ENCODE measurements around the gene RPSA. TPM values are rescaled to one million over a fixed set of nuclear protein-coding genes. Genes with fewer than 3 reads are reported as not detected.

RPSA gene
- total and polyA plus RNA-seq, 2 of the 4 experiments (the other 2 are of a cell fraction): 1,415 to 2,710 TPM

DNA sequence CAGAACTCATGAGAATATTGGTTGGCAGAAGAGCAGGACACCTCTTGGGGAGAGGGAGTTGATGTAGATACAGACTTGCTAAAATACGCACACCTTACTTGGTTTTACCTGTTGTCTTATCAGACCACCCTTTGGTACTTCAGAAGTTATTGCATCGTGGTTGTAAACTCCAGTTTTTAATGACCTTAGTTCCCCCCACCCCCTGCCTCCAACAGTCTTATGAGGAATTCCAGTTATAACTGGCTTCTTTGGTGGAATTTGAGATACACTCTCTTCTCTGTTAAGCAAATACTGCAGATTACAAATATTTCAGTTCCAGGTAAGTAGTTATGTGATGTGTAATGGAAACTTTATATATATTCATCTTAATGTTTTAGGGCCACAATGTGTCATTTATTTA, 18.4 kb upstream of the RPSA start:
- dilution Hi-C loops (cut with HindIII; ENCODE audit: low sequenced_read_pairs, unreplicated experiment) (no loop called here), intact Hi-C loops (cut with micrococcal nuclease) (no loop called here), in situ Hi-C loops (cut with MboI; ENCODE audit: low sequenced_read_pairs) (no loop called here)
- Histone ChIP-seq H3K9me3 (ENCODE audit: control insufficient read depth, insufficient read depth, low read length) (no peaks in the 10 kb centered on the region), H3K79me1 (ENCODE audit: low read depth in 1 of 2, low read length in 2 of 2) (peaks cover 23 to 66% of the 10 kb centered on the region in 2 experiments), H3K9me1 (ENCODE audit: insufficient read depth, low read length) (peaks cover 17% of the 10 kb centered on the region; the same call in 1 of the 2 replicates), H3K4me2 (ENCODE audit: low read depth, low read length) (no peak overlapping the region), H3K4ac (ENCODE audit: low read depth, low read length) (no peak overlapping the region), H4K8ac (ENCODE audit: low read depth in 2 of 2, low read length in 2 of 2) (no peak overlapping the region), H3K27ac (ENCODE audit: insufficient read depth, low read length) (no peak overlapping the region), H3K18ac (ENCODE audit: low read depth, low read length) (no peak overlapping the region), H2BK120ac (ENCODE audit: low read depth, low read length) (no peak overlapping the region), H4K91ac (ENCODE audit: insufficient read depth, low read depth, low read length) (no peak overlapping the region), H3K4me1 (ENCODE audit: control insufficient read depth, insufficient read depth, low read length) (peaks cover 4% of the 10 kb centered on the region; the same call in 1 of the 2 replicates), H2BK5ac (ENCODE audit: low read depth, low read length, poor library complexity, severe bottlenecking) (no peak overlapping the region), H2AK5ac (ENCODE audit: low read depth, low read length) (no peak overlapping the region), H2AFZ (replicated peaks; ENCODE audit: low read length, poor library complexity) (no peak overlapping the region), H3K4me3 (ENCODE audit: insufficient read depth, low read depth, low read length) (no peak overlapping the region), H3K36me3 (ENCODE audit: control insufficient read depth, insufficient read depth, low read length) (peaks cover 17% of the 10 kb centered on the region), H3K23ac (ENCODE audit: low read depth, low read length) (no peak overlapping the region), H4K20me1 (ENCODE audit: insufficient read depth, low read length) (peaks cover 43% of the 10 kb centered on the region), H2BK20ac (ENCODE audit: low read depth, low read length) (no peak overlapping the region), H2BK15ac (ENCODE audit: low read depth, low read length) (no peak overlapping the region), H3K27me3 (ENCODE audit: control insufficient read depth, insufficient read depth, low read length) (no peaks in the 10 kb centered on the region), H2AK9ac (replicated peaks; ENCODE audit: low read depth, low read length, poor library complexity) (no peak overlapping the region), H3K9ac (ENCODE audit: low read depth, low read length) (no peak overlapping the region), H3K14ac (replicated peaks; ENCODE audit: low read depth, low read length) (no peak overlapping the region), H3K56ac (ENCODE audit: extremely low read depth, insufficient read depth, low read length) (no peak overlapping the region), H4K5ac (ENCODE audit: low read depth, low read length) (no peak overlapping the region)
- TF ChIP-seq FOS (IDR thresholded peaks at IDR 0.05; ENCODE audit: low read depth, low read length): no peak
- POLR2A ChIA-PET (ENCODE audit: unreplicated experiment): no interaction called here
- CTCF ChIA-PET: no interaction called here
- DNase-seq: no peak
- ATAC-seq (ENCODE audit: low read depth): no peak
- WGBS, 2 experiments (ENCODE audit: extremely low coverage in 2 of 2, insufficient read length in 1 of 2): no CpG with 5 or more reads among the region's 2 CpGs
- no TSS peak for BruUV-seq (replicated peaks)
